ENCODE measurements around the gene TDRD15. TPM values are rescaled to one million over a fixed set of nuclear protein-coding genes. Genes with fewer than 3 reads are reported as not detected.

Gene TDRD15
- total and polyA plus RNA-seq, 2 of the 4 experiments (the other 2 are of a cell fraction), result not detected

- DNase-seq (peak; percentile 14), ATAC-seq (ENCODE audit: low read depth) (0 out of 2 replicates have a peak, but pooled peaks have one; percentile 53)
Measured at GRCh38 chr2:21118302-21118920, 5.4 kb upstream of the TDRD15 start.

More at GRCh38 chr2:21118302-21118920, 5.4 kb upstream of the TDRD15 start:
- no peak overlapping the region for H2AK9ac ChIP-seq (replicated peaks; ENCODE audit: low read depth, low read length, poor library complexity)
- H3K56ac ChIP-seq (ENCODE audit: extremely low read depth, insufficient read depth, low read length), result no peak overlapping the region
- H4K5ac ChIP-seq (ENCODE audit: low read depth, low read length), result no peak overlapping the region
- no peak overlapping the region for H2BK15ac ChIP-seq (ENCODE audit: low read depth, low read length)
- H3K4me1 ChIP-seq (ENCODE audit: control insufficient read depth, insufficient read depth, low read length), result no peaks in the 10 kb centered on the region
- no peak overlapping the region for H4K91ac ChIP-seq (ENCODE audit: insufficient read depth, low read depth, low read length)
- H2AFZ ChIP-seq (replicated peaks; ENCODE audit: low read length, poor library complexity), result no peak overlapping the region
- no peak overlapping the region for H3K4me2 ChIP-seq (ENCODE audit: low read depth, low read length)
- no peak overlapping the region for H3K23ac ChIP-seq (ENCODE audit: low read depth, low read length)
- H3K27me3 ChIP-seq (ENCODE audit: control insufficient read depth, insufficient read depth, low read length), result no peaks in the 10 kb centered on the region
- H2BK120ac ChIP-seq (ENCODE audit: low read depth, low read length), result no peak overlapping the region
- H2AK5ac ChIP-seq (ENCODE audit: low read depth, low read length), result no peak overlapping the region
- POLR2A ChIA-PET (ENCODE audit: unreplicated experiment), result no interaction called here
- H3K14ac ChIP-seq (replicated peaks; ENCODE audit: low read depth, low read length), result no peak overlapping the region
- H3K9me3 ChIP-seq (ENCODE audit: control insufficient read depth, insufficient read depth, low read length), result no peaks in the 10 kb centered on the region
- no peak overlapping the region for H2BK5ac ChIP-seq (ENCODE audit: low read depth, low read length, poor library complexity, severe bottlenecking)
- no peak overlapping the region for H4K8ac ChIP-seq (ENCODE audit: low read depth in 2 of 2, low read length in 2 of 2)
- no peaks in the 10 kb centered on the region for H3K36me3 ChIP-seq (ENCODE audit: control insufficient read depth, insufficient read depth, low read length)
- TF ChIP-seq FOS (IDR thresholded peaks at IDR 0.05; ENCODE audit: low read depth, low read length) (no peak), CTCF (conservative IDR thresholded peaks at IDR 0.05; ENCODE audit: low read depth, low read length) (peak; percentile 34), POLR2A (IDR thresholded peaks at IDR 0.05; ENCODE audit: low read depth, low read length) (no peak), BHLHE40 (IDR thresholded peaks at IDR 0.05; ENCODE audit: low read depth, low read length) (no peak), MAFK (IDR thresholded peaks at IDR 0.05; ENCODE audit: low read depth, low read length) (no peak), RAD21 (IDR thresholded peaks at IDR 0.05; ENCODE audit: low read length) (peak; percentile 30; the same call in 1 of the 2 replicates)
- no peak overlapping the region for H3K4ac ChIP-seq (ENCODE audit: low read depth, low read length)
- no peaks in the 10 kb centered on the region for H3K9me1 ChIP-seq (ENCODE audit: insufficient read depth, low read length)
- in situ Hi-C loops (cut with MboI; ENCODE audit: low sequenced_read_pairs) (no loop called here), dilution Hi-C loops (cut with HindIII; ENCODE audit: low sequenced_read_pairs, unreplicated experiment) (no loop called here), intact Hi-C loops (cut with micrococcal nuclease) (loop anchor here (1.0 to 5.0 kb wide), 2 partner anchors 75 to 456 kb away; no protein-coding TSS in a partner anchor)
- no peak overlapping the region for H3K4me3 ChIP-seq (ENCODE audit: insufficient read depth, low read depth, low read length)
- no CpG with 5 or more reads among the region's 3 CpGs for WGBS, 2 experiments (ENCODE audit: extremely low coverage in 2 of 2, insufficient read length in 1 of 2)
- no peaks in the 10 kb centered on the region for H3K79me1 ChIP-seq (ENCODE audit: low read depth in 1 of 2, low read length in 2 of 2)
- H2BK20ac ChIP-seq (ENCODE audit: low read depth, low read length), result no peak overlapping the region
- no peak overlapping the region for H3K27ac ChIP-seq (ENCODE audit: insufficient read depth, low read length)
- CTCF ChIA-PET, result interaction anchor here (0.7 to 1.4 kb wide), 2 partner anchors 27 to 457 kb away, joined by 3 to 4 read pairs; no protein-coding TSS in a partner anchor
- H4K20me1 ChIP-seq (ENCODE audit: insufficient read depth, low read length), result no peaks in the 10 kb centered on the region
- BruUV-seq (replicated peaks), result no TSS peak
- no peak overlapping the region for H3K9ac ChIP-seq (ENCODE audit: low read depth, low read length)
- H3K18ac ChIP-seq (ENCODE audit: low read depth, low read length), result no peak overlapping the region
